ENCODE measurements around the gene UBA1. TPM values are rescaled to one million over a fixed set of nuclear protein-coding genes. Genes with fewer than 3 reads are reported as not detected.
"Not testable (repeated sequence)": the region's sequence is repeated elsewhere in the genome, so short reads cannot be mapped to it uniquely, and the experiment has no call there.

Gene UBA1
- total RNA-seq, 1 donor from 2014 or later = 384 TPM

GRCh38 chrX:47247999-47248320, 54.3 kb downstream of the UBA1 start:
- H3K27me3 Mint-ChIP-seq = no peaks in the 10 kb centered on the region
- no peak for TF ChIP-seq CTCF (conservative IDR thresholded peaks at IDR 0.05)
- DNase-seq (ENCODE audit: extremely low spot score, unreplicated experiment) = no peak
- H3K27ac Mint-ChIP-seq = no peak overlapping the region
- no peaks in the 10 kb centered on the region for H3K9me3 Mint-ChIP-seq
- no peak overlapping the region for H3K4me3 Mint-ChIP-seq
- peaks cover 29% of the 10 kb centered on the region for H3K36me3 Mint-ChIP-seq
- no peaks in the 10 kb centered on the region for H3K4me1 Mint-ChIP-seq (ENCODE audit: unreplicated experiment)

GRCh38 chrX:47248576-47248975, 54.9 kb downstream of the UBA1 start:
- Mint-ChIP-seq H3K4me3 (no peak overlapping the region), H3K27ac (no peak overlapping the region)

DNA sequence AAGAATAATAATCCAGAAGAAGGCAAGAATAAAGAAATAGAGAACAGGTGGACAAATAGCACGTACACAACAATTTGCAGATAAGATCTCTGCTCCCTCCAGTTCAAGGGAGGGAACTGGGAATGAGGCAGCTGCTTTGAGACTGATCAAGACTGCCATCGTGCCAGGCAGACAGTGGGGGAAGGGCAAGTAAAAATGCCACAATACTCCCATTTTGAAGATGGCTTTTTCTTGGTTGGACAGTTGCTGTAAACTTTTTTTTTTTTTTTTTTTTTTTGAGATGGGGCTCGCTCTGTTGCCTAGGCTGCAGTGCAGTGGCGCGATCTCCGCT, 56.4 kb downstream of the UBA1 start:
- no peaks in the 10 kb centered on the region for H3K27me3 Mint-ChIP-seq
- no peak overlapping the region for H3K4me3 Mint-ChIP-seq
- no peak overlapping the region for H3K27ac Mint-ChIP-seq
- peaks cover 20% of the 10 kb centered on the region for H3K36me3 Mint-ChIP-seq
- no peak for DNase-seq (ENCODE audit: extremely low spot score, unreplicated experiment)
- no peaks in the 10 kb centered on the region for H3K4me1 Mint-ChIP-seq (ENCODE audit: unreplicated experiment)
- no peak for TF ChIP-seq CTCF (conservative IDR thresholded peaks at IDR 0.05)
- H3K9me3 Mint-ChIP-seq = no peaks in the 10 kb centered on the region

More at GRCh38 chrX:47248576-47248975, 54.9 kb downstream of the UBA1 start:
- Mint-ChIP-seq H3K36me3 (peaks cover 28% of the 10 kb centered on the region), H3K27me3 (no peaks in the 10 kb centered on the region), H3K9me3 (no peaks in the 10 kb centered on the region), H3K4me1 (ENCODE audit: unreplicated experiment) (no peaks in the 10 kb centered on the region)
- TF ChIP-seq CTCF (conservative IDR thresholded peaks at IDR 0.05) = no peak
- no peak for DNase-seq (ENCODE audit: extremely low spot score, unreplicated experiment)

- H3K27me3 Mint-ChIP-seq; H3K4me3 Mint-ChIP-seq; DNase-seq (ENCODE audit: extremely low spot score, unreplicated experiment); H3K9me3 Mint-ChIP-seq; H3K4me1 Mint-ChIP-seq (ENCODE audit: unreplicated experiment); H3K36me3 Mint-ChIP-seq; H3K27ac Mint-ChIP-seq: not testable (repeated sequence)
Observed at GRCh38 chrX:47257620-47258019, 64.0 kb downstream of the UBA1 start.

Other genes with a start within 250 kb of the UBA1 start
- 3.5 and 16.2 TPM in 2 replicates for gene RGN, start 115.4 kb upstream of the UBA1 start, total RNA-seq (ENCODE audit: low replicate concordance)
- 95.5 and 103 TPM in 2 replicates for gene NDUFB11, start 49.1 kb upstream of the UBA1 start, total RNA-seq (ENCODE audit: low replicate concordance)
- 46.7 and 61.9 TPM in 2 replicates for gene RBM10, start 48.6 kb upstream of the UBA1 start, total RNA-seq (ENCODE audit: low replicate concordance)
- 206 and 234 TPM in 2 replicates for gene CDK16, start 24.9 kb downstream of the UBA1 start, total RNA-seq (ENCODE audit: low replicate concordance)
- gene USP11, start 39.2 kb downstream of the UBA1 start, total RNA-seq (ENCODE audit: low replicate concordance) = 84.2 and 189 TPM in 2 replicates
- 0.14 and 0.58 TPM in 2 replicates for gene ZNF157, start 176.7 kb downstream of the UBA1 start, total RNA-seq (ENCODE audit: low replicate concordance)

Measured in type B pancreatic cell (in vitro differentiated cells).